ENCODE data around the gene PPP3CA. TPM values are rescaled to one million over a fixed set of nuclear protein-coding genes. Genes with fewer than 3 reads are reported as not detected.

Gene PPP3CA
- total and polyA plus RNA-seq, 7 donors: 11.8 to 47.7 (median 26.2) TPM

DNA sequence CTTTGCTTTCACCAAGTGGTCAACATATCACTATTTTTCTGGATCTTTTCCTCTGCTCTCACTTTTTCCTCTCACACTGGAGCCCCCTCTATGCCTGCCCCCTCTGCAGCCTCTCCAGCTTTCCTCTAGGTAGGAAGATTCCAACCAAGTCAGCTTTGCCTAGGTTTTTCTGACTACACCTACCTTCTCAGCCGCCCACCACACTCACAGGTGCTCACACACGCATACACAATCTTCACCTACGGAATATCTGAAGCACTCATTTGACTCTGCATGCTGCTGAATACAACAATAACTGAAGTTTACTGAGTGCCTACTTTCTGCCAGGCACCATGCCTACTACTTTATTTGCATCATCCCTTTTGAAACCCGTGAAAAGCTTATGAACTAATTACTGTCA lies 328.0 kb downstream of the PPP3CA start:
- H3K27ac ChIP-seq: no peak overlapping the region
- H3K9me3 ChIP-seq: no peaks in the 10 kb centered on the region
- no peak overlapping the region for H3K4me3 ChIP-seq
- no peak for TF ChIP-seq POLR2AphosphoS5 (IDR thresholded peaks at IDR 0.05)
- no peak for TF ChIP-seq POLR2A (IDR thresholded peaks at IDR 0.05)
- TF ChIP-seq, protein P1, sequence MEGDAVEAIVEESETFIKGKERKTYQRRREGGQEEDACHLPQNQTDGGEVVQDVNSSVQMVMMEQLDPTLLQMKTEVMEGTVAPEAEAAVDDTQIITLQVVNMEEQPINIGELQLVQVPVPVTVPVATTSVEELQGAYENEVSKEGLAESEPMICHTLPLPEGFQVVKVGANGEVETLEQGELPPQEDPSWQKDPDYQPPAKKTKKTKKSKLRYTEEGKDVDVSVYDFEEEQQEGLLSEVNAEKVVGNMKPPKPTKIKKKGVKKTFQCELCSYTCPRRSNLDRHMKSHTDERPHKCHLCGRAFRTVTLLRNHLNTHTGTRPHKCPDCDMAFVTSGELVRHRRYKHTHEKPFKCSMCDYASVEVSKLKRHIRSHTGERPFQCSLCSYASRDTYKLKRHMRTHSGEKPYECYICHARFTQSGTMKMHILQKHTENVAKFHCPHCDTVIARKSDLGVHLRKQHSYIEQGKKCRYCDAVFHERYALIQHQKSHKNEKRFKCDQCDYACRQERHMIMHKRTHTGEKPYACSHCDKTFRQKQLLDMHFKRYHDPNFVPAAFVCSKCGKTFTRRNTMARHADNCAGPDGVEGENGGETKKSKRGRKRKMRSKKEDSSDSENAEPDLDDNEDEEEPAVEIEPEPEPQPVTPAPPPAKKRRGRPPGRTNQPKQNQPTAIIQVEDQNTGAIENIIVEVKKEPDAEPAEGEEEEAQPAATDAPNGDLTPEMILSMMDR (IDR thresholded peaks at IDR 0.05): no peak
- TF ChIP-seq EP300 (IDR thresholded peaks at IDR 0.05): no peak
- H3K4me1 ChIP-seq: peaks cover 0 to 32% (median 27%) of the 10 kb centered on the region in 4 donors
- no peaks in the 10 kb centered on the region for H3K36me3 ChIP-seq
- intact Hi-C loops (cut with DNase I): no loop called here
- no peaks in the 10 kb centered on the region for H3K27me3 ChIP-seq
- DNase-seq: no peak
- WGBS, 2 donors: 75 to 77% methylated on average over 4 of the region's 4 CpGs

DNA sequence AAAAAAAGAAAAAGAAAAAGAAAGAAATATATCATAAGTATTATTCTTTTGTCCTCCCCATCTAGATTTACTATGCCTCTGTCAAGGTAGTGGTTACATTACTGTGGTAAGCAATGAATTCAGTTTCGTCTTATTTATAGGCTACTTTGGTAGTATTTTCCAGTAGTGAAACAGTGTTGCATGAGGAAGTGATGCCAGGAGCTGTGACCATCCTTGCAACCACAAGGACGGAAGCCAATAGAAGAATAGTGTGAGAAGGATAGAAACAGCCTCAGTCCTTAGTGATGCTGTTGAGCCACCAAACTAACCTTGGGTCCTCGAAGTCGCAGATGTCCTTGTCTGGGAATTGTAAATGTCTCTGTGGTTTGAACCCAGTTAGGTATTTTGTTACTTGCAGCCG lies 328.5 kb downstream of the PPP3CA start:
- no peak for TF ChIP-seq POLR2AphosphoS5 (IDR thresholded peaks at IDR 0.05)
- TF ChIP-seq EP300 (IDR thresholded peaks at IDR 0.05): no peak
- TF ChIP-seq POLR2A (IDR thresholded peaks at IDR 0.05): no peak
- TF ChIP-seq, protein P1 (IDR thresholded peaks at IDR 0.05): no peak
- WGBS, 2 donors: 75 to 86% methylated on average over 5 of the region's 5 CpGs
- peaks cover 0 to 32% (median 27%) of the 10 kb centered on the region in 4 donors for H3K4me1 ChIP-seq
- no peak for DNase-seq
- intact Hi-C loops (cut with DNase I): no loop called here
- no peak overlapping the region for H3K4me3 ChIP-seq
- no peaks in the 10 kb centered on the region for H3K27me3 ChIP-seq
- no peaks in the 10 kb centered on the region for H3K36me3 ChIP-seq
- no peak overlapping the region for H3K27ac ChIP-seq
- no peaks in the 10 kb centered on the region for H3K9me3 ChIP-seq

DNA sequence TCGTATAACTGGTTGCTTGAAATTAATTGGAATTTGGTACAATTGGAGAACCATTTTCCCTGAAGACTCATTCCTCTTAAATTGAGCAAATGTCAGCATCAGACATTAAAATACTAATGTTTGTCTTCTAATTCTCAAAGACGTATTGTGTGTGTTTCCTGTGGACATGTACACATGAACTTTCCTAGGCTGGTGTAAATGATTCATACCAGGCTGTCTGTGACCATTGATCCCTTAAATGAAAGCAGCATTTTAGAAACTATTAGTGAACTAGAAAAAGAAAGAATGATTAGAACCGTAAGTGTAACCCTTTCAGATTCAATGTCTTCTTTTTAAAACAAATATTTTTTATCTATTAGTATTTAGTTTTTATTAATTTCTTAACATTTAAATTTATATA lies 332.9 kb downstream of the PPP3CA start:
- no peak overlapping the region for H3K27ac ChIP-seq
- no peaks in the 10 kb centered on the region for H3K9me3 ChIP-seq
- no peak for DNase-seq
- no peak overlapping the region for H3K4me3 ChIP-seq
- H3K4me1 ChIP-seq: peaks cover 0 to 12% (median 6%) of the 10 kb centered on the region in 4 donors
- H3K27me3 ChIP-seq: no peaks in the 10 kb centered on the region
- WGBS, 2 donors: 68 to 71% methylated on average over 3 of the region's 3 CpGs
- H3K36me3 ChIP-seq: no peaks in the 10 kb centered on the region
- intact Hi-C loops (cut with DNase I): no loop called here
- TF ChIP-seq, protein P1 (IDR thresholded peaks at IDR 0.05): no peak
- TF ChIP-seq POLR2A (IDR thresholded peaks at IDR 0.05): no peak
- no peak for TF ChIP-seq POLR2AphosphoS5 (IDR thresholded peaks at IDR 0.05)
- no peak for TF ChIP-seq EP300 (IDR thresholded peaks at IDR 0.05)

DNA sequence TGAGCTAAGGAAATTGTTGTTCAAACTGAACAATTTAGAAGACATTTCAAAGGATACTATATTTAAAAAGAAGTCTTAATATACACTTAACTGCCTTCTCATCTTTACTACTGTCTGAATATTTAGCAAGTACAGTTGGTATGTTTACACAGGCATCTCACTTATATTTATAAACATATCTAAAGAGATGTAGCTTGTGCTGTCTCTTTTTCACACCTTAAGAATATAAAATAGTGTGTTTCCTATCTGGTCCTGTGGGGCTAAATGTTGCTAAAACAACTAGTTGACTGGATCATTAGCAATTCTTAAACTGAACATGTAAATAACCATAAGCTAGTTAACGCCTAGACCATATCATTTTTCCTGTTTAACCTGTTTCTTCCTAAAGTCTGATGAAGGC lies 336.3 kb downstream of the PPP3CA start:
- Histone ChIP-seq H3K9me3 (no peaks in the 10 kb centered on the region), H3K4me1 (peaks cover 0 to 13% (median 6%) of the 10 kb centered on the region in 4 donors), H3K27ac (no peak overlapping the region), H3K4me3 (no peak overlapping the region), H3K27me3 (no peaks in the 10 kb centered on the region), H3K36me3 (no peaks in the 10 kb centered on the region)
- no peak for DNase-seq
- WGBS, 2 donors: 37 to 73% methylated on average over 1 of the region's 1 CpG
- TF ChIP-seq, protein P1 (IDR thresholded peaks at IDR 0.05): no peak
- no peak for TF ChIP-seq POLR2AphosphoS5 (IDR thresholded peaks at IDR 0.05)
- TF ChIP-seq EP300 (IDR thresholded peaks at IDR 0.05): no peak
- TF ChIP-seq POLR2A (IDR thresholded peaks at IDR 0.05): no peak
- intact Hi-C loops (cut with DNase I): no loop called here

DNA sequence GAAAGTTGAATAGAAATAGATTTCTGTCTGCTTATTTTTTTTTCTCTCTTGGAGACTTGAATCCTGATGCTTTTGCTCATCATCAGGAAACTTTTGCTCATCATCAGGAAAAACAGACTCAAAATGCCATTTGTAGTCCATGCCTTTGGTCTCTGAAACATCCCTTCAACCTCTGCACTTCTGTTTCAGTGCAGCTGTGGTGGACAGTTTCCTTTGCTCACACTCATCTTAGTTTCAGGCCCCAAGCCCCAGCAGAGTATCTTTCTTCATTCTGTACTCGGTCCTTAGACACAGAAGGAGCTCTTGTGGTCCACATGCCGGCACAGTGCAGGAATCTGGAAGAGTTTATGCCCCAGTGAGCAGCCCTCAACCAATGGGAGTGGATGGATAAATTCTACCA lies 337.9 kb downstream of the PPP3CA start:
- DNase-seq: no peak
- TF ChIP-seq POLR2AphosphoS5 (IDR thresholded peaks at IDR 0.05) (no peak), EP300 (IDR thresholded peaks at IDR 0.05) (no peak), POLR2A (IDR thresholded peaks at IDR 0.05) (no peak)
- TF ChIP-seq, protein P1 (IDR thresholded peaks at IDR 0.05): no peak
- 82 to 89% methylated on average over 2 of the region's 2 CpGs for WGBS, 2 donors
- Histone ChIP-seq H3K4me3 (no peak overlapping the region), H3K9me3 (no peaks in the 10 kb centered on the region), H3K27ac (no peak overlapping the region), H3K27me3 (no peaks in the 10 kb centered on the region), H3K36me3 (no peaks in the 10 kb centered on the region), H3K4me1 (peaks cover 0 to 13% (median 6%) of the 10 kb centered on the region in 4 donors)
- intact Hi-C loops (cut with DNase I): no loop called here
